Measurements from ENCODE around the gene MICALL2. TPM values are rescaled to one million over a fixed set of nuclear protein-coding genes. Genes with fewer than 3 reads are reported as not detected.

MICALL2 gene
- total and polyA plus RNA-seq, 2 donors (not counting 1 experiment from before 2014, with no cell fraction given): 11.7 to 60.1 TPM

GRCh38 chr7:1387261-1387660 is 72.0 kb downstream of the MICALL2 start:
- Histone ChIP-seq H4K20me1 (ENCODE audit: control insufficient read depth, extremely low read depth, insufficient read depth, low read length) (no peaks in the 10 kb centered on the region), H3K36me3 (ENCODE audit: control insufficient read depth, insufficient read depth, low read length) (no peaks in the 10 kb centered on the region), H3K4me3 (replicated peaks in 1 of 4; ENCODE audit: control extremely low read depth in 1 of 4, insufficient read depth in 1 of 4, low read depth in 3 of 4, low read length in 4 of 4) (no peak overlapping the region), H3K27ac (ENCODE audit: insufficient read depth, low read length) (no peak overlapping the region), H2AFZ (ENCODE audit: low read length) (no peak overlapping the region), H3K79me2 (ENCODE audit: control insufficient read depth, insufficient read depth, low read length) (no peaks in the 10 kb centered on the region), H3K4me1 (ENCODE audit: control insufficient read depth, extremely low read depth, insufficient read depth, low read length) (no peaks in the 10 kb centered on the region), H3K9me3 (ENCODE audit: control insufficient read depth, insufficient read depth, low read depth, low read length) (no peaks in the 10 kb centered on the region), H3K27me3 (ENCODE audit: control insufficient read depth, insufficient read depth, low read length) (peaks cover 9% of the 10 kb centered on the region), H3K4me2 (ENCODE audit: extremely low read depth, insufficient read depth, low read length) (no peak overlapping the region), H3K9ac (ENCODE audit: insufficient read depth, low read length) (no peak overlapping the region)
- TF ChIP-seq, protein P1, sequence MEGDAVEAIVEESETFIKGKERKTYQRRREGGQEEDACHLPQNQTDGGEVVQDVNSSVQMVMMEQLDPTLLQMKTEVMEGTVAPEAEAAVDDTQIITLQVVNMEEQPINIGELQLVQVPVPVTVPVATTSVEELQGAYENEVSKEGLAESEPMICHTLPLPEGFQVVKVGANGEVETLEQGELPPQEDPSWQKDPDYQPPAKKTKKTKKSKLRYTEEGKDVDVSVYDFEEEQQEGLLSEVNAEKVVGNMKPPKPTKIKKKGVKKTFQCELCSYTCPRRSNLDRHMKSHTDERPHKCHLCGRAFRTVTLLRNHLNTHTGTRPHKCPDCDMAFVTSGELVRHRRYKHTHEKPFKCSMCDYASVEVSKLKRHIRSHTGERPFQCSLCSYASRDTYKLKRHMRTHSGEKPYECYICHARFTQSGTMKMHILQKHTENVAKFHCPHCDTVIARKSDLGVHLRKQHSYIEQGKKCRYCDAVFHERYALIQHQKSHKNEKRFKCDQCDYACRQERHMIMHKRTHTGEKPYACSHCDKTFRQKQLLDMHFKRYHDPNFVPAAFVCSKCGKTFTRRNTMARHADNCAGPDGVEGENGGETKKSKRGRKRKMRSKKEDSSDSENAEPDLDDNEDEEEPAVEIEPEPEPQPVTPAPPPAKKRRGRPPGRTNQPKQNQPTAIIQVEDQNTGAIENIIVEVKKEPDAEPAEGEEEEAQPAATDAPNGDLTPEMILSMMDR (conservative IDR thresholded peaks at IDR 0.05 in 1 of 2, IDR thresholded peaks at IDR 0.05 in 1 of 2; ENCODE audit: low read depth in 1 of 2, low read length in 2 of 2): no peak
- TF ChIP-seq EZH2 (IDR thresholded peaks at IDR 0.05; ENCODE audit: low read length, missing control alignments): no peak
- no peak for DNase-seq (ENCODE audit: low read depth in 2 of 2)

DNA sequence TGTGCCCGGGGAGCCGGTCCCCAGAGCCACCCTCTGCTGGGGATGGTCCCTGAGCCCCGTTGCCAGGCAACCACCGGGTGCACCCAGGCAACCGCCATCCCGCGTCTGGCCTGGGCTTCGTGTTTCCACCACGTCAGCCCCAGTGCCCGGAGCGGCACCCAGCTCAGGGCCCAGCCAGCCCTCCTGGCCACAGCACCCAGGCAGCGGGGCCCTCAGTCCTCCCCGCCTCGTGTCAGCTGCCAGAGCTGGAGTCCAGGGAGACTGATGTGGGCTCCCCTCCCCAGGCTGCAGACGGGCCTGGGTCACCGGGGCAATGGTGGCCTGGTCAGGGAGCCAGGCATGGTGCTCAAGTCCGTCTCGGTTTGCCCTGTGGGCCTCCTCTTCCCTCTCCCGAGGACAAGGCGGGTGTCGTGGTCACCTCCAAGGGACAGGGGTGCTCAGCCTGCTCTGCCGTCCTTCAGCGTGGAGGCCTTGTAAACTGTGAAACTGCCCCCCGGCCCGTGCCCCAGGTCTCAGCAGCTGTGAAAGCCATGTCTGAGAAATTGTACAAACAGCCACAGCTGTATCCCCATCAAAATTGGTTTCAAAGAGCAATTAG is 72.5 kb downstream of the MICALL2 start:
- no peak for DNase-seq (ENCODE audit: low read depth in 2 of 2)
- no peak overlapping the region for H3K4me2 ChIP-seq (ENCODE audit: extremely low read depth, insufficient read depth, low read length)
- no peaks in the 10 kb centered on the region for H3K36me3 ChIP-seq (ENCODE audit: control insufficient read depth, insufficient read depth, low read length)
- H3K27ac ChIP-seq (ENCODE audit: insufficient read depth, low read length): no peak overlapping the region
- H3K27me3 ChIP-seq (ENCODE audit: control insufficient read depth, insufficient read depth, low read length): peaks cover 9% of the 10 kb centered on the region
- no peak overlapping the region for H3K9ac ChIP-seq (ENCODE audit: insufficient read depth, low read length)
- no peaks in the 10 kb centered on the region for H3K4me1 ChIP-seq (ENCODE audit: control insufficient read depth, extremely low read depth, insufficient read depth, low read length)
- H3K79me2 ChIP-seq (ENCODE audit: control insufficient read depth, insufficient read depth, low read length): no peaks in the 10 kb centered on the region
- no peak overlapping the region for H3K4me3 ChIP-seq (replicated peaks in 1 of 4; ENCODE audit: control extremely low read depth in 1 of 4, insufficient read depth in 1 of 4, low read depth in 3 of 4, low read length in 4 of 4)
- H3K9me3 ChIP-seq (ENCODE audit: control insufficient read depth, insufficient read depth, low read depth, low read length): no peaks in the 10 kb centered on the region
- no peak overlapping the region for H2AFZ ChIP-seq (ENCODE audit: low read length)
- no peak for TF ChIP-seq EZH2 (IDR thresholded peaks at IDR 0.05; ENCODE audit: low read length, missing control alignments)
- TF ChIP-seq, protein P1 (conservative IDR thresholded peaks at IDR 0.05 in 1 of 2, IDR thresholded peaks at IDR 0.05 in 1 of 2; ENCODE audit: low read depth in 1 of 2, low read length in 2 of 2): no peak
- H4K20me1 ChIP-seq (ENCODE audit: control insufficient read depth, extremely low read depth, insufficient read depth, low read length): no peaks in the 10 kb centered on the region

- no peak for DNase-seq (ENCODE audit: low read depth in 2 of 2)
- H3K27ac ChIP-seq (ENCODE audit: insufficient read depth, low read length): no peak overlapping the region
- H3K4me3 ChIP-seq (replicated peaks in 1 of 4; ENCODE audit: control extremely low read depth in 1 of 4, insufficient read depth in 1 of 4, low read depth in 3 of 4, low read length in 4 of 4): no peak overlapping the region
- no peaks in the 10 kb centered on the region for H3K79me2 ChIP-seq (ENCODE audit: control insufficient read depth, insufficient read depth, low read length)
- no peaks in the 10 kb centered on the region for H4K20me1 ChIP-seq (ENCODE audit: control insufficient read depth, extremely low read depth, insufficient read depth, low read length)
- H3K36me3 ChIP-seq (ENCODE audit: control insufficient read depth, insufficient read depth, low read length): no peaks in the 10 kb centered on the region
- H3K9me3 ChIP-seq (ENCODE audit: control insufficient read depth, insufficient read depth, low read depth, low read length): no peaks in the 10 kb centered on the region
- H3K9ac ChIP-seq (ENCODE audit: insufficient read depth, low read length): no peak overlapping the region
- H3K4me2 ChIP-seq (ENCODE audit: extremely low read depth, insufficient read depth, low read length): no peak overlapping the region
- no peak for TF ChIP-seq EZH2 (IDR thresholded peaks at IDR 0.05; ENCODE audit: low read length, missing control alignments)
- TF ChIP-seq, protein P1 (conservative IDR thresholded peaks at IDR 0.05 in 1 of 2, IDR thresholded peaks at IDR 0.05 in 1 of 2; ENCODE audit: low read depth in 1 of 2, low read length in 2 of 2): no peak
- no peak overlapping the region for H2AFZ ChIP-seq (ENCODE audit: low read length)
- H3K27me3 ChIP-seq (ENCODE audit: control insufficient read depth, insufficient read depth, low read length): peaks cover 9% of the 10 kb centered on the region
- no peaks in the 10 kb centered on the region for H3K4me1 ChIP-seq (ENCODE audit: control insufficient read depth, extremely low read depth, insufficient read depth, low read length)
These were observed 73.3 kb downstream of the MICALL2 start for GRCh38 chr7:1385809-1386622.

All from fibroblast of lung (primary cell).